ENCODE results near the gene ITGB3BP.
A peak's percentile ranks its signal among the peaks of the same experiment; 100 is the strongest.
"Not testable (repeated sequence)": the region's sequence is repeated elsewhere in the genome, so short reads cannot be mapped to it uniquely, and the experiment has no call there.

The ITGB3BP gene, protein sequence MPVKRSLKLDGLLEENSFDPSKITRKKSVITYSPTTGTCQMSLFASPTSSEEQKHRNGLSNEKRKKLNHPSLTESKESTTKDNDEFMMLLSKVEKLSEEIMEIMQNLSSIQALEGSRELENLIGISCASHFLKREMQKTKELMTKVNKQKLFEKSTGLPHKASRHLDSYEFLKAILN

DNA sequence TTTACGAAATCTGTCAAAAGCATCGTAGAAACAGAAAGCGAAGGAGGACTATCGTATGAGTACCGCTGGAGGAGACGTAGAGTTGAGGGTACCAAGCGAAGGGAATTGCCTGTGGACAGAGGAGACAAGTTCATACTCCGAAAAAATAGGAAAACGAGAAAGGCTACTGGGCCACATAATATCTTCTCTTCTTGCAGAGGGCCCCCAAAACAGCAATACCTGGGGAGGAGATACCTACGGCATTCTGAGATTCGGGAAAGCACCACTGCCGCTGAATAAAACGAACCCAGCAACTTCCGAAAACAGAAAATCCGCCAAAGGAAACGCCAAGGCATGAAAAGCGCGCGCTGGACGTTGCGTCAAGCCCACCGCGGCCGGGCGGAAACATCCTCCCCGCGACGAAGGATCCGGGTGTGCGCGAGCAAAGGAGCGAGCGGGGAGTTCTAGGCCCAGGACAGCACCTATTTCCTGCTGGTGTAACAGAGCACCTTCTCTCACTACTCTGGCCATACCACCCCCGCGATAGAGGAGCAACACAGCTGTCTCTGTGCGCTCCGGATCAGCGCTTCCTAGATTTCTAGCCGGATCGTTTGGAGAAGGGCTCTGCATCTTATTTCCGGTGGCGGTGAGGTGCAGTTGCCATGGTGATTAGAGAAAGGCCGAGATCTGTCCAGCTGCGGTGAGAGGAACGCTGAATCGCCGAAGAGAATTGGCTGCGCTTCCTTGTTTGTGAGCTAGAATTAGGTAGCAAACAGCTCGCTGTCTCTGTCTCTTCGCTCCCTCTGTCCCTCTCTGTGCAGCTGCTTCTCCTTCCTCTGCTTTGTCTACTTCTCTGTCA lies at the start of gene ITGB3BP, which contains the start of gene EFCAB7:
ITGB3BP (minus strand) TSS at position 335 of the 838 bp plus-strand sequence; CDS start at position 243, 92 bp downstream.
EFCAB7 (plus strand) TSS at position 635 of the 838 bp plus-strand sequence. CDS start 2,048 bp downstream, outside the sequence.
- DNase-seq (ENCODE audit: low read depth) = peak; percentile 96

DNA sequence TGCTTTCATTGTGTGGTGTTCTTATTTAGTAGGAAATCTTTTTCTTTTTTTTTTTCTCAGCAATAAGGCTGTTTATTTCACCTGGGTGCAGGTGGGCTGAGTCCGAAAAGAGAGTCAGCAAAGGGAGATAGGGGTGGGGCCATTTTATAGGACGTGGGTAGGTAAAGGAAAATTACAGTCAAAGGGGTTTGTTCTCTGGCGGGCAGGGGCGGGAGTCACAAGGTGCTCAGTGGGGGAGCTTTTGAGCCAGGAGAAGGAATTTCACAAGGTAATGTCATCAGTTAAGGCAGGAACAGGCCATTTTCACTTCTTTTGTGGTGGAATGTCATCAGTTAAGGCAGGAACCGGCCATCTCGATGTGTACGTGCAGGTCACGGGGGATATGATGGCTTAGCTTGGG lies 49.7 kb upstream of the ITGB3BP start:
- not testable (repeated sequence) for DNase-seq (ENCODE audit: low read depth)

DNA sequence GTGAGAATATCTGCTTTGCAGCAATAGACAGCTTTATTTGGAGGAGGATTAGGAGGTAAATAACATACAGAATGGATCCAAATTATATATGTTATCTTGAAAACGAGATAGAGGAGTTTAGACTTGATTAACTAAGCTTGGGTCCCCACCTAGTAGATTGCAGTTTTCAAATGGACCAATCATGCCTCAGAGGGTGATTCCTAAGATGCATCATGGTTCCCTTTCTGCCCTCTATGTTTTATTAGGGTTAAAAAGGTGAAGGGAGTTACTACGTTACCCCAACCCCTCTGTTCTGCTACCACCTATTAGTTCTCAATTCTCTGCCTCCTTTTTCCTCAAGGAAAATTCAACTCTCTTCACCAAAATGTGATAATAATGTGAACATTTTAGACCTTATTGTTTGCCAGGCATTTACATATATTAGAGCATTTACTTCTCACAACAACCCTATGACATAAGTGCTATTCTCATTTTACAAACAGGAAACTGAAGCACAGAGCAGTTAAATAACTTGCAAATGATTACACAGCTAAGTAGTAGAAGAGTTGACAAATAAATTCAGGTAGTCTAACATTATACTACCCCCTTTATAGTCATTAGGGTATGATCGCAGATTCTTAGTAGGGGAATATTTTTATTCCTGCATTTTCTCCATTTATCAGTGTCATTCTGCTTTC lies 46.8 kb upstream of the ITGB3BP start:
- DNase-seq (ENCODE audit: low read depth) = no peak

DNA sequence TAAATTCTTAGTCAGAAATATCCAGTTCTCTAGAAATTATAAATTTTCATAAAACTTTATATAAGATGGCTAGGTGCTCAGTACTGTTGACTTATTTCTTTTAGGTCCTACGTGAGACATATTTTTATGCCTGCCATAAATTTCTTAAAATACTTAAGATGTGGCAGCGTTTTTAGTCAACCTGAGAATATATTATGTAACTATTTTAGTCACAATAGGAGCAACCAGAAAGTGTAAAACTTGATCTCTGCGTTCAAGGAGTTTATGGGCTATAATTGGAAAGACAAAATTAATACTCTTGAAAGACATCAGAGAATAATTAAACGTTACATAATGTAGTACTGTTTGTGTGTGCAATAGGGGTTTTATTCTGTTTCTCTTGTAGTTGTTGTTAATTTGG lies 46.0 kb upstream of the ITGB3BP start:
- DNase-seq (ENCODE audit: low read depth) = no peak

DNA sequence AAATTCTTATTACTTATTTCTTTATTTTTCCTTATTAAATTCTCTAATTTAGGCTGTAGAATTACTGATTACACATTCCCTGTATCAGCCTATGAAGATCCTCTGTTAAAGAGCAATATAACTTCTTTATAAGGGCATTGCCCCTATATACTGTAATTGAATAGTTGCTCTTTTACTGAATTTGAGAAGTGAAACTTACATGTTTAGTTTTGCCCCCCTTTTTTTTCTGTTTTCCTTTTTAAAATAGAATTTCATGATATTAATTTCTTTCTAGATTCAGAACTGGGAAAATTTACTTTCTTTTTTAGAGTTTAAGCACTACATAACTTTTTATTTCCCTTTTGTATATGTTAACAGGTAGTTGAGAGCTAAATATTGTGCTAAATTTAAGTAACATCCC lies 40.7 kb upstream of the ITGB3BP start:
- no peak for DNase-seq (ENCODE audit: low read depth)

DNA sequence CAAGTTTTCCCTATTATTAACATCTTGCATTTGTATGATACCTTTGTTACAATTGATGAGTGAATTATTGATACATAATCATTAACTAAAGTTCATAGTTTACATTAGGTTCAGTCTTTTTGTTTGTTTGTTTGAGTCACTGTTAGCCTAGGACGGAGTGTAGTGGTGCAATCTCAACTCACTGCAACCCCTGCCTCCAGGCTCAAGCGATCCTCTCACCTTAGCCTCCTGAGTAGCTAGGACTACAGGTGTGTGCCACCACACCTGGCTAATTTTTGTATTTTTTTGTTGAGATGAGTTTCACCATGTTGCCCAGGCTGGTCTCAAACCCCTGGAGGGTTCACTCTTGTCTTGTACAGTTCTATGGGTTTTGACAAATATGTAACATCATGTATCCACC lies 36.3 kb upstream of the ITGB3BP start:
- DNase-seq (ENCODE audit: low read depth) = no peak

DNA sequence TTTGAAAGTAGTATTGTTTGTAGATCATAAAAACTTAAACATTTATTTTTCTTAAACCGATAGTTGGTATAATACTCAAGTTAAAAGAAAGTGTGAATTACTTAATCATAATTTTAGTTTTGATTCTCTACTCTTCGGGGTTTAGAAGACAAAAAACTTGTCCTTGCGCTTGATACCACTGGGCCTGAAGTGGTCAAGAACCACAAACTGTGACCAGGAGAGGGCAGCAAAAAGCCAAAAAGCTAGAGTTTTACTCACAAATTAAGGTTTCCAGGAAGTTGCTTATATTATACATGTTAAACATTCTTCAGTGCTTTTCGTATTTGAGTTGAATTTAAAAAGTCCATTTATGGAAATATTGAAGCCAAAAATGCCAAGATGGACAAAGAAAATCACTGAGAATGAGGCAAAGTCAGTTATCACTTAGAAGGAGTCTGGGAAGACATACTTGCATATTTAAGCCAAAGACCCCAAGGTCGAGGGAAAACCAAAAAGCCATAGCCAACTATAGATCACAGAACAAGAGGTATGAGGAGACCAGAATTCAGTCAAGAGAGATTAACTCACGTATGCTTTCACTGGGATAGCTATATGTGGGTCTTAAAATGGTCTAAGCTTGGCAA lies 34.5 kb upstream of the ITGB3BP start:
- DNase-seq (ENCODE audit: low read depth) = peak; percentile 64

DNA sequence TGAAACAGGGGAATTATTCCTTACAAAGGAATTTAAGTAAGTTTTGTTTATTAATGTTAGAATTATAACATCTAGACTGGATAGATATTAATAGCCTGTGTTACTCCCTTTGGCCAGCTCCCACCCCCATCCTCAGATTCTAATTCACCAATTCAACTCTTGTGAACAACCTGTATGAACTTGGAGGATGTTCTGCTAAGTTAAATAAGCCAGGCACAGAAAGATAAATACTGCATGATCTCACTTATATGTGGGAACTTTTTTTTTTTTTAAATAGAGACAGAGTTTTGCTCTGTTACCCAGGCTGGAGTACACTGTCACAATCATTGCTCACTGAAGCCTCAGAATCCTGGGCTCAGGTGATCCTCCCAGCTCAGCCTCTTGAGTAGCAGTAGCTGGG lies 32.5 kb upstream of the ITGB3BP start:
- no peak for DNase-seq (ENCODE audit: low read depth)

DNA sequence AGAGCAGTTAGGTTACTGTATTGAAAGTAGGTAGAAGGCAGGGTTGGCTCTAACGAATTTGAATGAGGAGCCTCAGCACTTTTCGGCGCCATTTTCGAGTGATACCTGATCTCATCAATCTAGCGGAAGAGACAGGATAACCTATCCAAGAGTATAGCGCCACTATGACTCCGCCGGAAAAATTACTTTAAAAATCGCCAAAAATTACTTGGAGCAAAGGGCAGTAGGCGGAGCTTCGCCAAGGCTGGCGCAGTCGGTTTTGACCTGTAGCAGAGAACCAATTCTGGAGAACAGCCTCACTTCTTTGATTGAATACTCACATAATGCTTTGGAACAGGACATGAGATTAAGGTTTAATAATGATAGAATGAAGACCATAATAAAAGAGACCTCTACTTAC lies 25.9 kb upstream of the ITGB3BP start:
- DNase-seq (ENCODE audit: low read depth) = no peak

DNA sequence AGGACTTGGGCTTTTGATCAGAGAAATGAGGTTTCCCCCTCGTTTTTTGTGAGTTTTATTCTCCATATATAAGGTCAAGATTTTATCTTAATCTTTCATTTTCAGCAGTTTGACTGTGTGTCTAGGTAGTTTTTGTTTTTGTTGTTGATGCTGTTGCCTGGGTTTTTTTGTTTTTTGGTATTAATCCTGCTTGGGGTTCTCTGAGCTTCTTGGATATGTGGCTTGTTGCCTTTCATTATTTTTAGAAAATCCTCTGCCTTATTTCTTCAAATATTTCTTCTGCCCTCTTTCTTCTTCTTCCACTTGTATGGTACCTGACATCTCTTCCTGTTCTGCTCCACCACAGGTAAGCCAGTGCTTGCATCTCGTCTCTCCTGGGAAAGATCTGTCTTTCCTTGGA lies 25.3 kb upstream of the ITGB3BP start:
- DNase-seq (ENCODE audit: low read depth) = no peak

DNA sequence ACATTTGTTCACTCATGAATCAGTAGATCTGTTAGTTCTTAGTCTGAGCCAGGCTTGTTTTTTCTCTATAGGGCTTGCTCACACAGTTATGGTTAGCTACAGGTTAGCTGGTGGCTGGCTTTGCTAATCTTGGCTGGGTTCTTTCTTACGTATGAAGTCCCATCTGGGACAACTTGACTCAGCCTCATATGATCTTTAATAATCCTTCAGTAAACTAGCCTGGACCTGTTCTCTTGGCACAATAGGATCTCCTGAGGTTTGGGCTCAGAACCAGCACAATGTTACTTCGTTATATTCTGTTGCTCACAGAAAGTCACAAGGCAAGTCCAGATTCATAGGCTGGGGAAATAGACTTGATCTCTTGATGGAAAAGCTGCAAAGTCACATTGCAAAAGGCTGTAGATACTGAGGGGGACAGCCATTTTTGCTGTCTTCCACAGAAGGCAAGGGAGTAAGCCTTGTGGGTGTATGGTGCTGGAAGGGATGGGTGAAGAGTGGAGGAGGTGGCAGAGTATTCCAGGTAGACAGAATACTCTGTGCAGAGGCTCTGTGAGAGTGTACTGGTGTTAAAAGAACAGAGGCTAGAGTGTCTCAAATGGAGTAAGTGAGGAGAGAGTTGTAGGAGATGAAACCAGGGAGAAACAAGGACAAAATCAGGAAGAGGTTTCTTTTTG lies 24.7 kb upstream of the ITGB3BP start:
- DNase-seq (ENCODE audit: low read depth) = peak; percentile 82

DNA sequence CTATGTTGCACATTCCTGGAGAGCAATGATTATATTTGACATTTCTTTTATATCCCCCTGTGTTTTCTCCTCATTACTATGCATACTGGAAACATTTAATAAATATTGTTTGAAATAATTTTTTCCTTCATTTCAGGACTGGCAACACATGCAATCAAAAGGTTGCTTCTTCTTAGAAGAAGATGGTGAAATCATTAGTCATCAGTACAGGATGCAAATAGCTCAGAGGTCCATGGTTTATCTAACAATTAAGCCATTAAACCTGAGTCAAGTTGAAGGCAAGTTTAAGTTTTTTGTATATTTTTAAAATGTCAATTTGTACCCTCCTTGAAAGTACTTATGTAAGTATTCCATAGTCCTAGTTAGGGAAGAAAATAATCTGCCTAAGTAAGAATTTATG lies 22.8 kb upstream of the ITGB3BP start:
- peak; percentile 80 for DNase-seq (ENCODE audit: low read depth)

DNA sequence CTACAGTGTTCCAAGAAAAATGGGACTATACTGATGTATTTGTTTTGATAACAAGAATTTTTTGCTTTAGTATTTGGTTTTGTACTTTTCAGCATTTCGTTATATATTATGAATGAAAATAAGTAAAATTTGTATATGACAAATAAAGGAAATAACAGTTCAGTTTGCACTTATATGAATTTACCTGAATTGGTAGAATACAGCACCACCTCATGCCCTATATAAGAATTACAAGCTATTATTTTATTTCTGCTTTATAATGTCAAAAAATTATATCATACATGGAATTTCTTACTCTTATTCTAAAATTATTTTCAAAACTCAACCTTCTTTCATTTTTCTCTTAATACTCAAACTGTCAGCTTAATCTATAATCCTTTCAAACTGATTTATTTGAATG lies 14.9 kb upstream of the ITGB3BP start:
- peak; percentile 14 for DNase-seq (ENCODE audit: low read depth)

DNA sequence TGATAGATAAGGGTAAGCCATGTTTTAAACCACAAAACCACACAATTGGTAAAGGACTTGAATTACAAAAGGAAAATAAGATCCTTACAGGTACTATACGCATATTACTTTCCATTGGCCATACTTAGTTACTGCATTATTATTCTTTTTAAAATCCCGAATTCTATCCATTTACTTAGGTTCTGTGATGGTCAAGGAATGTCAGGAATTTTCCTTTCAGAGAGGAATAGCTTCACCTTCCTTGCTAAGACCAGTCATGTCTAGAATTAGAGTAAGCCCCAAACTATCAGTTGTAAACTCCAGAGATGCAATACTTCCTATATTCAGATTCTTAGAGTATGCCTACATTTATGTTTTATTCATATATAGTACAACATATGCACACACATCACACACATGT lies 14.0 kb upstream of the ITGB3BP start:
- DNase-seq (ENCODE audit: low read depth) = no peak

DNA sequence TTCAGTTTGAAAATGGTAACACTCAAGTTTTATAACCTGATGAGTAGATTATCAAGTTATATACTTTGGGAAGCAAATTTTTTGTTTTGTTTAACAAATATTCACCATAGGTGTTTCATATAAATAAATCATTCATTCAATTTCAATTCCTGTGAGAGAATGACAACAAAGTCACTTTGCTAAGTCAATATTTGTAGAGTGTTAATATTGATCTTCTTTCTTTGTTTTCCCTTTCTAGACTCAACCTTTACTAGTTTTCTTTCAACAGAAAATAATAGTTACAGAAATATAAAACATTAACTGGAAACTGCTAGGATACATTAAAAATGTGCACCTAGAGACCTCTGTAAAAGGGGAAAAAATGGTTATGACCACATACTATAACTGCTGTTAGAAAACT lies 11.4 kb upstream of the ITGB3BP start:
- no peak for DNase-seq (ENCODE audit: low read depth)

DNA sequence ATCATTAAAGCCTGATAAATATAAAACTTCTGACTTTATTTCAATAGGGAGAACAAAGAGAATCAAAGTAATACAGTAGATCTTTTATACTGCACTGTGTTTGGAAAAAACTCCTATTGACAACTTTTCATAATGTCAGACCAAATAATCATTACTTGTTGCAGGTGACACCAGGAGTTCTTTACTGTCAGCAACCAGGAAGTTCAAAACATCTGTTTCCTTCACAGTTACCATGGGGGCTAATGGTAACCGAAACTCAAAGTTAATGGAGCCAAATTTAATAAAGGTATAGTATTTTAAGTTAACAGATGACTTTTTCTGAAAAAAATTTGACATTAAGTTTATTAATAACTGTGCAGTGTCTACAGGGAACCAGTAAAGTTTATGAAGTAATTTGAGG lies 10.9 kb upstream of the ITGB3BP start:
- no peak for DNase-seq (ENCODE audit: low read depth)

DNA sequence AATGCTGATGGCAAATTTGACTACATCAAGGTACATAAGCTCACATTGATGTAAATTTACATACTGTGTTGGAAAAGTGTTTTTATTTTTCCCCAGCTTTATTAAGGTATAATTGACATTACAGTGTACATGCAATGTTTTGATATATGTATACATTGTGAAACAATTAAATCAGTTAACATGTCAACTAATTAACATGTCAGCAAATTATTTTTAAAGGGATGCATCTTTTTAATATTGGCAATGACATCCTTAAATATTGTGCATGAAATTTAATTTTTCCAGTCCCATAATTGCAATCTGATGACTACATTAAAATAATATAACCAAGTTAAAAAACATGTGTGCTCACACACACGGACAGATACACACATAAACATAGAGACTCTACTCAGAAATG lies 9.7 kb upstream of the ITGB3BP start:
- DNase-seq (ENCODE audit: low read depth) = no peak

DNA sequence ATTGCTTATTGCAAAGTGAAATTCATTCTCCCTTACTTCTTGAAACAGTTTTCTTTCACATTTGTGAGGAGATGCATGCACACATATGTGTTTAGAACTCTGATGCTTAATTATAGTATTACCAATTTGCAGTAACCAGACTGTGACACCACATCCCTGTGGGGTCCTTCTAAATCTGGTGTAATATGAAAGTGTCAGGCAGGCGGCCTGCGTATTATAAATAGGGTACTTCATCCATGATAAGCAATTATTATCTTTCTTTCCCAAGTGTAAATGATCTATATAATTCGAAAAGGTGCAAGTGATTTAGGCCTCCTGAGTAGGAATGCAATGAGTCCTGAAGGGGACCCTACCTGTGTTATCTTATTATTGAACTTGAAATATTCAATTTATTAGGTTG lies 1.2 kb upstream of the ITGB3BP start:
- no peak for DNase-seq (ENCODE audit: low read depth)

DNA sequence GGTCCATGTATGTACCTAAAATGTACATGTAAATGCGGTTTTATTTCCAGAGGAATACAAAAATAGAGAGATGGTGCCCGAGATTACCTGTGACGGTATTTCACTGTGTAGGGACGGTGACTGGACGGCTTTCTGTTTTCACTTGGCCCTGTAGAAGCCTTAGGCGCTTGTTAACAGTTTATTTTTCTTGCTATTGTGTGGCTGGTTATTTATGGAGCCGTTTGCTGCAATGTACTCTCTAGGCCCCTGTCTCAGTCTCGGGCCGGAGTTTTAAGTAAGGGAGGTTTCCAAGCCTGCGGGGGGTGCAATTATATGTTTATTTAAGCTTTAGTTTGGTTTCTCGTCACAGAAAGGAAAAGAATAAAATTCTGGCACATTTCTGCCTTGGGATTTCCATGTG lies 713 bp upstream of the ITGB3BP start:
- DNase-seq (ENCODE audit: low read depth) = no peak

DNA sequence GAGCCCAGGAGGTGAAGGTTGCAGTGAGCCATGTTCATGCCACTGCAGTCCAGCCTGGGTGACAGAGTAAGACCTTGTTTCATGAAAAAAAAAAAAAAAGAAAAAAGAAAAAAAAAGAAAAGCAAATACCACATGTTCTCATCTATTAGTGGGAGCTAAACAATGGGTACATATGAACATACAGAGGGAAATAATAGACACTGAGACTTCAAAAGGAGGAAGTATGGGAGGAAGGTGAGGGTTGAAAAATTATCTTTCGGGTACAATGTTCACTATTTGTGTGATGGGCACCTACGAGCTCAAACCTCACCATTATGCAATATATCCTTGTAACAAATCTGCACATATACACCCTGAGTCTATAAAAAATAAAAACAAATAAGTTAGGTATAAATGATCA lies 6.4 kb downstream of the ITGB3BP start:
- DNase-seq (ENCODE audit: low read depth) = no peak

DNA sequence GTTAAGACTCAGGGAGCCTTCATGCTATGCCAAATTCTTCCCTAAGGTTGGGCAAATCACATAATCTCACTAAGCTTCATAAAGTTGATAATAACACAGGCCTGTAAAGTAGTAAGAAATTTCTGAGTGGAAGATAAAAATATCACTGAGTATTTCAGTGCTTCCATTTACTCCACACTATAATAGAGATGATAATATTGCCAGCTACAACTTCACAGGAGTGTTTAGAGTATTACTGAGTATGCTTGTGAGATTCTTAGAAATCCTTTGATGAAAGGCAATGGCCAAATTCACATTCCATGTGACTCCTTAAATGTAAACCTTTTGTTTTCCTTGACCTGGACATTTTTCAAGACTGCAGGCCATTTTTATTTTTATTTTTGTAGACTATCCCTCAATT lies 10.4 kb downstream of the ITGB3BP start:
- DNase-seq (ENCODE audit: low read depth) = no peak

DNA sequence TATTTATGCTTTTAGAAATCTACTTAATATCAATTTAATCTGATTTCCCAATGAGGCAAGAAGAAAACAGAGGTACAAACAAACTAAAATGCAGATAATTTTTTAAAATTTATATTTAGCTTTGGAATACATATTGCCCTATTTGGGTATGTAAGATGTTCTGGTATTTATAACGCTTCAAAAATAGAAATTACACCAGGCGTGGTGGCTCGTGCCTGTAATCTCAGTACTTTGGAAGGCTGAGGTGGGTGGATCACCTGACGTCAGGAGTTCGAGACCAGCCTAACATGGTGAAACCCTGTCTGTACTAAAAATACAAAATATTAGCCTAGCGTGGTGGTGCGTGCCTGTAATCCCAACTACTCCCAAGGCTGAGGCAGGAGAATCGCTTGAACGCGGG lies 13.3 kb downstream of the ITGB3BP start:
- DNase-seq (ENCODE audit: low read depth) = no peak

Data from iris pigment epithelial cell (primary cell).